Endothelial cell of umbilical vein (primary cell): ENCODE results near the gene LPCAT3. TPM values are rescaled to one million over a fixed set of nuclear protein-coding genes. Genes with fewer than 3 reads are reported as not detected.

ENCODE experiments used
- BruUV-seq: library from RNA; stranded (reverse); fragments of 400-500 nt; replicated peaks from 2 replicates; lab custom pipeline; 2021; lab: Mats Ljungman, UMichigan
- CTCF ChIA-PET: fragments of 300-600, 350-600 bp; sonication (Branson Sonifier 250); formaldehyde crosslinking; loops from one replicate; lab custom pipeline; 2021; ENCODE audit warnings: antibody characterized with exemption, inconsistent platforms; lab: Charles Lee
- POLR2A ChIA-PET: fragments of 300-600, 350-600 bp; sonication (Branson Sonifier 250); formaldehyde crosslinking; loops from one replicate; lab custom pipeline; 2021; ENCODE audit warnings: antibody characterized with exemption, inconsistent platforms; lab: Charles Lee
- DNase-seq: peaks from one replicate; pipeline ENCODE4 v3.0.0-alpha.2; 2011; ENCODE audit warnings: low read depth, low spot score
- FAIRE-seq: peaks from 2 replicates; lab custom pipeline; 2011; peaks lifted over from hg19 to GRCh38; lab: Jason Lieb, UNC
- H2AFZ ChIP-seq: 2 replicates; pipeline ENCODE4 v1.6.0; 2012; ENCODE audit warnings: low read depth, low read length, control low read depth, inconsistent platforms
- H3K27ac ChIP-seq: 2 replicates; pipeline ENCODE4 v1.5.1; 2011; ENCODE audit warnings: low read depth, mild to moderate bottlenecking, control low read depth, low read length, moderate library complexity; ENCODE audit not compliant: insufficient read depth
- H3K27me3 ChIP-seq, 2 experiments: 2 replicates each; pipeline versions ENCODE4 v1.6.0 to v1.6.1; 2011; ENCODE audit warnings: low read length in 2 of 2, mixed read lengths in 1 of 2; ENCODE audit not compliant: control insufficient read depth in 2 of 2, insufficient read depth in 2 of 2
- H3K36me3 ChIP-seq, 2 experiments: 2 replicates in 1 of 2; 3 replicates in 1 of 2; pipeline ENCODE4 v1.5.1; 2011; ENCODE audit warnings: low read length in 2 of 2, mild to moderate bottlenecking in 1 of 2, moderate library complexity in 1 of 2; ENCODE audit not compliant: control insufficient read depth in 2 of 2, insufficient read depth in 2 of 2; ENCODE audit errors: extremely low read depth in 1 of 2
- H3K4me1 ChIP-seq: 3 replicates; pipeline ENCODE4 v1.5.1; 2011; ENCODE audit warnings: mild to moderate bottlenecking, low read length; ENCODE audit not compliant: control insufficient read depth, insufficient read depth; ENCODE audit errors: extremely low read depth
- H3K4me2 ChIP-seq: 2 replicates; pipeline ENCODE4 v1.6.1; 2011; ENCODE audit warnings: low read length, control low read depth, mixed read lengths; ENCODE audit not compliant: insufficient read depth
- H3K4me3 ChIP-seq, 3 experiments: fragments of 200-600 bp in 1 of 3; sonication (generic), shearing (Covaris generic) in 1 of 3; replicated peaks in 1 of 3; 2 replicates each; pipeline ENCODE4 v1.5.1; 2011 to 2016; ENCODE audit warnings: control low read depth in 3 of 3, low read length in 3 of 3, mild to moderate bottlenecking in 2 of 3, inconsistent platforms in 1 of 3, low read depth in 1 of 3, moderate library complexity in 1 of 3; ENCODE audit not compliant: insufficient read depth in 1 of 3
- H3K79me2 ChIP-seq: 2 replicates; pipeline ENCODE4 v1.6.0; 2012; ENCODE audit warnings: low read length, inconsistent platforms; ENCODE audit not compliant: control insufficient read depth, insufficient read depth
- H3K9ac ChIP-seq: replicated peaks from 2 replicates; pipeline ENCODE3; 2011; ENCODE audit warnings: low read length, control low read depth; ENCODE audit not compliant: insufficient read depth; ENCODE audit errors: extremely low read depth
- H3K9me1 ChIP-seq: replicated peaks from 3 replicates; pipeline ENCODE4 v1.6.0; 2011; ENCODE audit warnings: mild to moderate bottlenecking, low read length; ENCODE audit not compliant: control insufficient read depth, insufficient read depth; ENCODE audit errors: extremely low read depth
- H3K9me3 ChIP-seq: replicated peaks from 2 replicates; pipeline ENCODE4 v1.5.1; 2012; ENCODE audit warnings: low read length, inconsistent platforms; ENCODE audit not compliant: control insufficient read depth, insufficient read depth
- H4K20me1 ChIP-seq: replicated peaks from 2 replicates; pipeline ENCODE3; 2011; ENCODE audit warnings: mild to moderate bottlenecking, low read length; ENCODE audit not compliant: control insufficient read depth, insufficient read depth; ENCODE audit errors: extremely low read depth
- CTCF ChIP-seq, 2 donors: IDR thresholded peaks; 1 replicate in 1 of 2; 2 replicates in 1 of 2; pipeline ENCODE4 v1.5.1; 2011; ENCODE audit warnings: low read length in 2 of 2, mild to moderate bottlenecking in 2 of 2, moderate library complexity in 2 of 2, control low read depth in 1 of 2, inconsistent platforms in 1 of 2, low read depth in 1 of 2; ENCODE audit not compliant: insufficient read depth in 1 of 2; ENCODE audit errors: extremely low read depth in 1 of 2
- EZH2 ChIP-seq: IDR thresholded peaks from 2 replicates; pipeline ENCODE4 v1.6.1; 2012; ENCODE audit warnings: borderline replicate concordance, low read depth, mild to moderate bottlenecking, moderate library complexity, low read length, inconsistent platforms; ENCODE audit not compliant: severe bottlenecking
- FOS ChIP-seq: IDR thresholded peaks from 2 replicates; pipeline ENCODE4 v1.6.1; 2011; ENCODE audit warnings: mild to moderate bottlenecking, low read length, moderate library complexity, borderline replicate concordance; ENCODE audit not compliant: insufficient read depth
- GATA2 ChIP-seq: IDR thresholded peaks from 2 replicates; pipeline ENCODE4 v1.7.0; 2011; ENCODE audit warnings: low read depth, mild to moderate bottlenecking, moderate library complexity, mixed read lengths, low read length; ENCODE audit not compliant: insufficient read length, insufficient read depth
- JUN ChIP-seq: IDR thresholded peaks from 2 replicates; pipeline ENCODE4 v1.6.1; 2011; ENCODE audit warnings: borderline replicate concordance, low read depth; ENCODE audit not compliant: insufficient read length, insufficient read depth
- MAX ChIP-seq: IDR thresholded peaks from 2 replicates; pipeline ENCODE4 v1.6.1; 2011; ENCODE audit not compliant: insufficient read depth, insufficient read length
- MYC ChIP-seq: IDR thresholded peaks from one replicate; pipeline ENCODE4 v1.6.1; 2011; ENCODE audit warnings: mild to moderate bottlenecking, low read depth, low read length
- POLR2A ChIP-seq: IDR thresholded peaks from 2 replicates; pipeline ENCODE4 v1.6.1; 2012; ENCODE audit warnings: low read depth, mild to moderate bottlenecking, control low read depth, low read length
- POLR2AphosphoS5 ChIP-seq: IDR thresholded peaks from 2 replicates; pipeline ENCODE4 v1.6.1; 2012; ENCODE audit warnings: low read depth, mild to moderate bottlenecking, control low read depth, low read length, moderate library complexity; ENCODE audit not compliant: insufficient read depth
- dilution Hi-C: fragments of 300-500 bp; cut with MboI; formaldehyde crosslinking; loops from one replicate; pipeline ENCODE4 v1.15.0; 2019; ENCODE audit warnings: low sequenced_read_pairs; ENCODE audit not compliant: extremely low pct_ligation_motif_present
- intact Hi-C: fragments of 100-400 bp; cut with micrococcal nuclease; formaldehyde crosslinking; loops from one replicate; pipeline ENCODE4 v1.10.0; 2022
- polyA plus RNA-seq, 4 experiments: library from polyadenylated mRNA; depleted of rRNA in 3 of 4; stranded (reverse) in 3 of 4; unstranded in 1 of 4; fragments of >200 nt; gene quantifications; 2 replicates each; pipeline versions ENCODE4 v1.2.1 to v1.2.3, GENCODE V29; 2011 to 2012; ENCODE audit warnings: missing spikeins in 1 of 4
- total RNA-seq: library from RNA; stranded (reverse); gene quantifications from 2 replicates; pipeline ENCODE4 v1.2.3, GENCODE V29; 2021

Gene LPCAT3
- total and polyA plus RNA-seq, 2 donors (not counting 3 experiments of a cell fraction or from before 2014, with no cell fraction given): 29.5 to 36.0 TPM

GRCh38 chr12:7061596-7061995, 43.3 kb upstream of the LPCAT3 start:
- H3K9ac ChIP-seq: no peak overlapping the region
- intact Hi-C loops: no loop called here

More at GRCh38 chr12:7061596-7061995, 43.3 kb upstream of the LPCAT3 start:
- Histone ChIP-seq H3K36me3 (no peaks in the 10 kb centered on the region), H3K4me3 (no peak overlapping the region), H3K4me2 (no peak overlapping the region), H4K20me1 (no peaks in the 10 kb centered on the region), H2AFZ (no peak overlapping the region), H3K9me1 (no peaks in the 10 kb centered on the region), H3K9me3 (no peaks in the 10 kb centered on the region), H3K4me1 (no peaks in the 10 kb centered on the region), H3K27me3 (peaks cover 20 to 26% of the 10 kb centered on the region in 2 experiments), H3K79me2 (no peaks in the 10 kb centered on the region), H3K27ac (no peak overlapping the region)
- FAIRE-seq: no peak
- CTCF ChIA-PET: interaction anchor here (2.5 to 4.3 kb wide), 2 partner anchors 47 to 52 kb away, joined by 9 to 21 read pairs; partner anchors contain the start of gene C1RL
- dilution Hi-C loops: no loop called here
- DNase-seq: no peak
- TF ChIP-seq EZH2 (no peak), MYC (no peak), GATA2 (no peak), MAX (no peak), POLR2AphosphoS5 (no peak), FOS (no peak), CTCF (IDR thresholded peaks at IDR 0.05; ENCODE audit: extremely low read depth in 1 of 2, insufficient read depth in 1 of 2, low read depth in 1 of 2, low read length in 2 of 2) (no peak), POLR2A (no peak), JUN (no peak)
- POLR2A ChIA-PET: no interaction called here
- BruUV-seq: no TSS peak
